HG03108 (cell line): ENCODE measurements around the gene OR4D10.

Experiments
- ATAC-seq: cut with Tn5 transposase; IDR thresholded peaks from one replicate; pipeline ENCODE4 v1.9.1; 2021; ENCODE audit warnings: moderate library complexity; ENCODE audit not compliant: unreplicated experiment

OR4D10 gene

GRCh38 chr11:59523541-59523940 is 50.4 kb downstream of the OR4D10 start:
- ATAC-seq: no peak

- no peak for ATAC-seq
Measured at GRCh38 chr11:59528711-59529110, 55.6 kb downstream of the OR4D10 start.
